Measurements from ENCODE around the gene RAB40A. TPM values are rescaled to one million over a fixed set of nuclear protein-coding genes. Genes with fewer than 3 reads are reported as not detected.

The RAB40A gene
- total RNA-seq, 1 experiment from 2014 or later: 0.17 TPM

DNA sequence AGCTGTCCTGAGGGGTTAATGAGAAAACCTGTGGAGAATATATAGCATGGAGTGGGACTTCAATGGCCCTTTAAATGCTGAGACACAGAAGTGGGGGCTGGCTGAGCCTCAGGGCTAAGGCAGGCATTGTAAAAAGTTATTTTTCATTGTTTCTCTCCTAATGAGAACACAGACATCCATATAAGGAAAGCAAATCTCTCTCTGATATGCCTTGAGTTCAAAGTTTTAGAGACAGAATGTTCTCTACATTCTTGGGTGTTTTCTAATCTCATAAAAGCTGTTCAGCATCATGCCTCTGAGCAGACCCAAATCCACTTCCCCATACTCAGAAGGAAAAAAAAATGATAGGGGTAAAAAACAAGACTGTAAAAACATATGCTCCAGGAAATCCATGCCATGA, 16.8 kb upstream of the RAB40A start:
- H3K27me3 Mint-ChIP-seq (ENCODE audit: low read depth): 0 out of 2 replicates have a peak, but pooled peaks cover 2% of the 10 kb centered on the region
- H3K4me3 Mint-ChIP-seq: no peak overlapping the region
- ATAC-seq (no peak), DNase-seq (ENCODE audit: low spot score) (no peak)
- no peaks in the 10 kb centered on the region for H3K36me3 Mint-ChIP-seq
- no peak overlapping the region for H3K27ac Mint-ChIP-seq
- POLR2A ChIA-PET: no interaction called here
- CTCF ChIA-PET: interaction anchor here (1.1 kb wide), 1 partner anchor 9 kb away, joined by 3 read pairs; no protein-coding TSS in a partner anchor
- 0 out of 2 replicates have a peak, but pooled peaks cover 4% of the 10 kb centered on the region for H3K4me1 Mint-ChIP-seq
- TF ChIP-seq FOXK1 (CRISPR knock-in tag; IDR thresholded peaks at IDR 0.05) (no peak), ETV6 (CRISPR knock-in tag; IDR thresholded peaks at IDR 0.05) (no peak), ATF1 (CRISPR knock-in tag; IDR thresholded peaks at IDR 0.05) (no peak), ERG (CRISPR knock-in tag; IDR thresholded peaks at IDR 0.05) (no peak), GRHL2 (CRISPR knock-in tag; IDR thresholded peaks at IDR 0.05; ENCODE audit: insufficient replicate concordance, severe bottlenecking) (no peak), STAT6 (CRISPR knock-in tag; conservative IDR thresholded peaks at IDR 0.05; ENCODE audit: low read depth) (no peak), TEAD1 (CRISPR knock-in tag; IDR thresholded peaks at IDR 0.05) (no peak), ZNF416 (CRISPR knock-in tag; IDR thresholded peaks at IDR 0.05) (no peak), NFYB (CRISPR knock-in tag; conservative IDR thresholded peaks at IDR 0.05; ENCODE audit: low read depth) (no peak), HMGA2 (CRISPR knock-in tag; IDR thresholded peaks at IDR 0.05) (no peak)
- TF ChIP-seq, protein P1, sequence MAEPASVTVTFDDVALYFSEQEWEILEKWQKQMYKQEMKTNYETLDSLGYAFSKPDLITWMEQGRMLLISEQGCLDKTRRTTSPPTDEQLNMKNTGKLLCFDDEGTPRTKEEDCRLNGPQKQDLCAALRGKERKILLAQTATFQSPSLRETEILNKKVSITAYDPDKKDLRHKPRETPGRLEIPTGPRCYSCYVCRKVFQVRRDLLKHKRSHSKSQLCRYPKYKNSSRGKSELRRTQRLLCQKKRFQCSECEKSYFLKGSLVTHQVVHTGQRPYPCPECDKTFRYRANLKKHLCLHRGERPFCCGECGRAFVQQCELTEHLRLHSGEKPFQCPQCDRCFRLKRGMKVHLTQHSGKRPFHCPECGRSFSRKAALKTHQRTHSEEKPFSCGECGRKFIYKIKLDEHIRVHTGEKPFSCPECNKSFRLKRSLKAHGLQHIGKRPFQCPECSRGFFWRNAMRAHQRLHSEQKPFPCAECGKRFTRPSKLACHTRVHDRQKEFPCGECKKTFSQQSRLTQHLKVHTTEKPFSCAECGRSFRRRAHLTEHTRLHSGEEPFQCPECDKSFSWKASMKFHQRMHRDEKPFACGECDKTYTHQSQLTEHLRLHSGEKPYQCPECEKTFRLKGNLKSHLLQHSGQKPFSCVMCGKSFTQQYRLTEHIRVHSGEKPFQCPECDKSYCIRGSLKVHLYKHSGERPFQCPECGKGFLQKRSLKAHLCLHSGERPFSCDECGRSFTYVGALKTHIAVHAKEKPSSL (CRISPR knock-in tag; conservative IDR thresholded peaks at IDR 0.05): no peak
- TF ChIP-seq, protein P2, sequence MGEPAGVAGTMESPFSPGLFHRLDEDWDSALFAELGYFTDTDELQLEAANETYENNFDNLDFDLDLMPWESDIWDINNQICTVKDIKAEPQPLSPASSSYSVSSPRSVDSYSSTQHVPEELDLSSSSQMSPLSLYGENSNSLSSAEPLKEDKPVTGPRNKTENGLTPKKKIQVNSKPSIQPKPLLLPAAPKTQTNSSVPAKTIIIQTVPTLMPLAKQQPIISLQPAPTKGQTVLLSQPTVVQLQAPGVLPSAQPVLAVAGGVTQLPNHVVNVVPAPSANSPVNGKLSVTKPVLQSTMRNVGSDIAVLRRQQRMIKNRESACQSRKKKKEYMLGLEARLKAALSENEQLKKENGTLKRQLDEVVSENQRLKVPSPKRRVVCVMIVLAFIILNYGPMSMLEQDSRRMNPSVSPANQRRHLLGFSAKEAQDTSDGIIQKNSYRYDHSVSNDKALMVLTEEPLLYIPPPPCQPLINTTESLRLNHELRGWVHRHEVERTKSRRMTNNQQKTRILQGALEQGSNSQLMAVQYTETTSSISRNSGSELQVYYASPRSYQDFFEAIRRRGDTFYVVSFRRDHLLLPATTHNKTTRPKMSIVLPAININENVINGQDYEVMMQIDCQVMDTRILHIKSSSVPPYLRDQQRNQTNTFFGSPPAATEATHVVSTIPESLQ (CRISPR knock-in tag; IDR thresholded peaks at IDR 0.05): no peak
- no peaks in the 10 kb centered on the region for H3K9me3 Mint-ChIP-seq

- Mint-ChIP-seq H3K27me3 (ENCODE audit: low read depth) (0 out of 2 replicates have a peak, but pooled peaks cover 3% of the 10 kb centered on the region), H3K4me1 (0 out of 2 replicates have a peak, but pooled peaks cover 4% of the 10 kb centered on the region), H3K27ac (no peak overlapping the region), H3K36me3 (no peaks in the 10 kb centered on the region), H3K4me3 (no peak overlapping the region), H3K9me3 (no peaks in the 10 kb centered on the region)
- ChIA-PET POLR2A (no interaction called here), CTCF (interaction anchor here (0.6 kb wide), 1 partner anchor 176 kb away, joined by 3 read pairs; no protein-coding TSS in a partner anchor)
- DNase-seq (ENCODE audit: low spot score) (no peak), ATAC-seq (no peak)
- TF ChIP-seq HMGA2 (CRISPR knock-in tag; IDR thresholded peaks at IDR 0.05) (no peak), NFATC4 (CRISPR knock-in tag; IDR thresholded peaks at IDR 0.05) (no peak), OVOL2 (CRISPR knock-in tag; IDR thresholded peaks at IDR 0.05; ENCODE audit: borderline replicate concordance) (no peak), SMAD4 (CRISPR knock-in tag; IDR thresholded peaks at IDR 0.05) (no peak), MXD4 (CRISPR knock-in tag; IDR thresholded peaks at IDR 0.05; ENCODE audit: borderline replicate concordance) (no peak), CREM (CRISPR knock-in tag; IDR thresholded peaks at IDR 0.05) (no peak)
- TF ChIP-seq, protein P3, sequence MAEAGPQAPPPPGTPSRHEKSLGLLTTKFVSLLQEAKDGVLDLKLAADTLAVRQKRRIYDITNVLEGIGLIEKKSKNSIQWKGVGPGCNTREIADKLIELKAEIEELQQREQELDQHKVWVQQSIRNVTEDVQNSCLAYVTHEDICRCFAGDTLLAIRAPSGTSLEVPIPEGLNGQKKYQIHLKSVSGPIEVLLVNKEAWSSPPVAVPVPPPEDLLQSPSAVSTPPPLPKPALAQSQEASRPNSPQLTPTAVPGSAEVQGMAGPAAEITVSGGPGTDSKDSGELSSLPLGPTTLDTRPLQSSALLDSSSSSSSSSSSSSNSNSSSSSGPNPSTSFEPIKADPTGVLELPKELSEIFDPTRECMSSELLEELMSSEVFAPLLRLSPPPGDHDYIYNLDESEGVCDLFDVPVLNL (CRISPR knock-in tag; IDR thresholded peaks at IDR 0.05; ENCODE audit: borderline replicate concordance, low read depth): no peak
- TF ChIP-seq, protein P4, sequence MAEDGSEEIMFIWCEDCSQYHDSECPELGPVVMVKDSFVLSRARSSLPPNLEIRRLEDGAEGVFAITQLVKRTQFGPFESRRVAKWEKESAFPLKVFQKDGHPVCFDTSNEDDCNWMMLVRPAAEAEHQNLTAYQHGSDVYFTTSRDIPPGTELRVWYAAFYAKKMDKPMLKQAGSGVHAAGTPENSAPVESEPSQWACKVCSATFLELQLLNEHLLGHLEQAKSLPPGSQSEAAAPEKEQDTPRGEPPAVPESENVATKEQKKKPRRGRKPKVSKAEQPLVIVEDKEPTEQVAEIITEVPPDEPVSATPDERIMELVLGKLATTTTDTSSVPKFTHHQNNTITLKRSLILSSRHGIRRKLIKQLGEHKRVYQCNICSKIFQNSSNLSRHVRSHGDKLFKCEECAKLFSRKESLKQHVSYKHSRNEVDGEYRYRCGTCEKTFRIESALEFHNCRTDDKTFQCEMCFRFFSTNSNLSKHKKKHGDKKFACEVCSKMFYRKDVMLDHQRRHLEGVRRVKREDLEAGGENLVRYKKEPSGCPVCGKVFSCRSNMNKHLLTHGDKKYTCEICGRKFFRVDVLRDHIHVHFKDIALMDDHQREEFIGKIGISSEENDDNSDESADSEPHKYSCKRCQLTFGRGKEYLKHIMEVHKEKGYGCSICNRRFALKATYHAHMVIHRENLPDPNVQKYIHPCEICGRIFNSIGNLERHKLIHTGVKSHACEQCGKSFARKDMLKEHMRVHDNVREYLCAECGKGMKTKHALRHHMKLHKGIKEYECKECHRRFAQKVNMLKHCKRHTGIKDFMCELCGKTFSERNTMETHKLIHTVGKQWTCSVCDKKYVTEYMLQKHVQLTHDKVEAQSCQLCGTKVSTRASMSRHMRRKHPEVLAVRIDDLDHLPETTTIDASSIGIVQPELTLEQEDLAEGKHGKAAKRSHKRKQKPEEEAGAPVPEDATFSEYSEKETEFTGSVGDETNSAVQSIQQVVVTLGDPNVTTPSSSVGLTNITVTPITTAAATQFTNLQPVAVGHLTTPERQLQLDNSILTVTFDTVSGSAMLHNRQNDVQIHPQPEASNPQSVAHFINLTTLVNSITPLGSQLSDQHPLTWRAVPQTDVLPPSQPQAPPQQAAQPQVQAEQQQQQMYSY (CRISPR knock-in tag; IDR thresholded peaks at IDR 0.05): no peak
- TF ChIP-seq, protein P1 (CRISPR knock-in tag; conservative IDR thresholded peaks at IDR 0.05): no peak
These were observed 15.9 kb upstream of the RAB40A start for GRCh38 chrX:103535206-103535605.

Data from WTC11 (cell line).